Adrenal gland (tissue), 5 donors: ENCODE data around the gene SOAT2.

Source experiments
- CTCF ChIP-seq, 6 experiments: fragments of 450-650 bp in 4 of 6; fragments of 200-600 bp in 2 of 6; sonication (generic) in 1 of 6; IDR thresholded peaks; 1 replicate in 5 of 6; 2 replicates in 1 of 6; pipeline versions ENCODE4 v1.5.1 to v1.8.0; 2016 to 2021; ENCODE audit warnings: antibody characterized with exemption in 6 of 6, mild to moderate bottlenecking in 2 of 6, moderate library complexity in 1 of 6
- POLR2A ChIP-seq, 2 donors: fragments of 450-650 bp; IDR thresholded peaks; one replicate each; pipeline ENCODE4 v1.6.1; 2017; ENCODE audit warnings: antibody characterized with exemption in 2 of 2, mild to moderate bottlenecking in 2 of 2, moderate library complexity in 1 of 2
- donor health status: DM: no; HTN: no; CAD: no.

- TF ChIP-seq POLR2A (IDR thresholded peaks at IDR 0.05), result no peak
- TF ChIP-seq CTCF (IDR thresholded peaks at IDR 0.05), result no peak
These were observed 43.7 kb upstream of the SOAT2 start for GRCh38 chr12:53059434-53060063.
